HEK293T (cell line): Measurements from ENCODE around the gene SPOCK3.
A peak's percentile ranks its signal among the peaks of the same experiment; 100 is the strongest.

Experiments
- BHLHE40 ChIP-seq: fragments of 450-650 bp; IDR thresholded peaks from 2 replicates; pipeline ENCODE4 v1.6.1; 2016; ENCODE audit warnings: mild to moderate bottlenecking, moderate library complexity, borderline replicate concordance
- ELF4 ChIP-seq: fragments of 450-650 bp; IDR thresholded peaks from 2 replicates; pipeline ENCODE4 v1.6.1; 2017; ENCODE audit warnings: antibody characterized with exemption
- FOXA1 ChIP-seq: fragments of 450-650 bp; IDR thresholded peaks from 2 replicates; pipeline ENCODE4 v1.6.1; 2016; ENCODE audit warnings: mild to moderate bottlenecking
- FOXK2 ChIP-seq: fragments of 450-650 bp; IDR thresholded peaks from 2 replicates; pipeline ENCODE4 v1.6.1; 2016; ENCODE audit warnings: mild to moderate bottlenecking
- FOXM1 ChIP-seq: fragments of 450-650 bp; IDR thresholded peaks from 2 replicates; pipeline ENCODE4 v1.6.1; 2017; ENCODE audit warnings: mild to moderate bottlenecking, borderline replicate concordance
- HDGF ChIP-seq: fragments of 450-650 bp; IDR thresholded peaks from 2 replicates; pipeline ENCODE4 v1.6.1; 2017; ENCODE audit warnings: antibody characterized with exemption, borderline replicate concordance
- LEF1 ChIP-seq: fragments of 450-650 bp; IDR thresholded peaks from 2 replicates; pipeline ENCODE4 v1.6.1; 2017; ENCODE audit warnings: mild to moderate bottlenecking, borderline replicate concordance
- PKNOX1 ChIP-seq: fragments of 450-650 bp; IDR thresholded peaks from 2 replicates; pipeline ENCODE4 v1.6.1; 2016
- SP1 ChIP-seq: fragments of 450-650 bp; IDR thresholded peaks from 2 replicates; pipeline ENCODE4 v1.6.1; 2017
- SUZ12 ChIP-seq: fragments of 450-650 bp; IDR thresholded peaks from 2 replicates; pipeline ENCODE4 v1.6.1; 2016; ENCODE audit warnings: mild to moderate bottlenecking
- TARDBP ChIP-seq: fragments of 450-650 bp; IDR thresholded peaks from 2 replicates; pipeline ENCODE4 v1.6.1; 2016
- ZNF384 ChIP-seq: fragments of 450-650 bp; IDR thresholded peaks from 2 replicates; pipeline ENCODE4 v1.6.1; 2016

DNA sequence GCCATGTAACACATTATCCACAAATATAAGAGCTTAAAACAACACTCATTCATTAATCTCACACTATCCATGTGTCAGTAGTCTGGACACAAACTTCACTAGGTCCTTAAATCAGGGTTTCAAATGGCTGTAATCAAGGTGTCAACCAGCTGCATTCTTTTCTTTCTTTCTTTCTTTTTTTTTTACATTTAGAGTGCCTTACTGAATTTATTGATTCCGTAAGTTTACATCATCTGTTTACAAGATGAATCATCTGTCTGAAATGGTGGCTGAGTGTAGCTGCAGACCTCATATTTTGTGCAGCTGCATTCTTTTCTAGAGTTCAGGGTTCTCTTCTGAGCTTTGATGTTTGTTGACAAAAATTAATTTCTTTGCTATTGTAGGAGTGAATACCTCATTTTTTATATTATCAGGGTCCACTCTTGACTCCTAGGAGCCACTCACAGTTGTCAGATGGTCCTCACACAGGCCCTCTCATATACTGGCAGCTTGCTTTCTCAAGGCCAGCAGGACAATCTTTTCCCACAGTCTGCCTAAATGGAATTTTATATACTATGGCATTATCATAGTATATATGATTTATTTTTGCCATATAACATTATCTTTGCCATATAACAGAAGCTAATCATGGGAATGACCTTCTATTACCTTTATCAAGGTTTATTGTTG lies 37.8 kb downstream of the SPOCK3 start:
- no peak for TF ChIP-seq FOXM1
- no peak for TF ChIP-seq SP1
- no peak for TF ChIP-seq ELF4
- no peak for TF ChIP-seq LEF1
- TF ChIP-seq HDGF = no peak
- TF ChIP-seq FOXA1 = no peak
- TF ChIP-seq PKNOX1 = no peak; the same call in 1 of the 2 replicates
- TF ChIP-seq BHLHE40 = no peak
- TF ChIP-seq FOXK2 = no peak
- TF ChIP-seq SUZ12 = no peak
- no peak for TF ChIP-seq TARDBP
- TF ChIP-seq ZNF384 = peak; percentile 71
